C4-2B (cell line): ENCODE results near the gene PRKAR2B.

Source experiments
- H3K27ac ChIP-seq: fragments of 450-650 bp; 2 replicates; pipeline ENCODE4 v1.5.1; 2017
- ZFX ChIP-seq: fragments of 450-650 bp; IDR thresholded peaks from 2 replicates; pipeline ENCODE4 v1.6.1; 2017
- TF ChIP-seq, protein P1 (sequence below): fragments of 450-650 bp; conservative IDR thresholded peaks from 2 replicates; pipeline ENCODE4 v1.5.1; 2017; ENCODE audit warnings: mild to moderate bottlenecking

Gene PRKAR2B

DNA sequence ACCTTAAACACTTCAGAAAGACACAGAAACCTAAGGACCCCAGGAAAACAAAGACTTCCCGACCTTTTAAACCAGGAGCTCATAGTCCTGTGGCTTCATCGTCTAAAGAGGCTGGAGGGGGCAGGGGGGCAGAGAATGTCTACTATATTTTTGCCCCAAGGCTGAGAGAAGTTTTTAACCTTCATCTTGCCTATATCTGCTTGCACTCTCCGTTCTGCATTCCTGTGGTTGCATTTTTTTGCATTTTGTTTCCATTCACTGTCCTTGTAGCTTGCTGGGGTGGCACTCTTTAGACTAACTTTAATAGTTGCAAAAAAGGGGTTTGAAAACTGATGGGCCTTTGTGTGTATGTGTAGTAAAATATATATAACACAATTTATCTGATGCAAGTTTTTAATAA lies 23.7 kb downstream of the PRKAR2B start:
- no peak for TF ChIP-seq ZFX
- TF ChIP-seq, protein P1, sequence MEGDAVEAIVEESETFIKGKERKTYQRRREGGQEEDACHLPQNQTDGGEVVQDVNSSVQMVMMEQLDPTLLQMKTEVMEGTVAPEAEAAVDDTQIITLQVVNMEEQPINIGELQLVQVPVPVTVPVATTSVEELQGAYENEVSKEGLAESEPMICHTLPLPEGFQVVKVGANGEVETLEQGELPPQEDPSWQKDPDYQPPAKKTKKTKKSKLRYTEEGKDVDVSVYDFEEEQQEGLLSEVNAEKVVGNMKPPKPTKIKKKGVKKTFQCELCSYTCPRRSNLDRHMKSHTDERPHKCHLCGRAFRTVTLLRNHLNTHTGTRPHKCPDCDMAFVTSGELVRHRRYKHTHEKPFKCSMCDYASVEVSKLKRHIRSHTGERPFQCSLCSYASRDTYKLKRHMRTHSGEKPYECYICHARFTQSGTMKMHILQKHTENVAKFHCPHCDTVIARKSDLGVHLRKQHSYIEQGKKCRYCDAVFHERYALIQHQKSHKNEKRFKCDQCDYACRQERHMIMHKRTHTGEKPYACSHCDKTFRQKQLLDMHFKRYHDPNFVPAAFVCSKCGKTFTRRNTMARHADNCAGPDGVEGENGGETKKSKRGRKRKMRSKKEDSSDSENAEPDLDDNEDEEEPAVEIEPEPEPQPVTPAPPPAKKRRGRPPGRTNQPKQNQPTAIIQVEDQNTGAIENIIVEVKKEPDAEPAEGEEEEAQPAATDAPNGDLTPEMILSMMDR: no peak
- no peak overlapping the region for H3K27ac ChIP-seq

DNA sequence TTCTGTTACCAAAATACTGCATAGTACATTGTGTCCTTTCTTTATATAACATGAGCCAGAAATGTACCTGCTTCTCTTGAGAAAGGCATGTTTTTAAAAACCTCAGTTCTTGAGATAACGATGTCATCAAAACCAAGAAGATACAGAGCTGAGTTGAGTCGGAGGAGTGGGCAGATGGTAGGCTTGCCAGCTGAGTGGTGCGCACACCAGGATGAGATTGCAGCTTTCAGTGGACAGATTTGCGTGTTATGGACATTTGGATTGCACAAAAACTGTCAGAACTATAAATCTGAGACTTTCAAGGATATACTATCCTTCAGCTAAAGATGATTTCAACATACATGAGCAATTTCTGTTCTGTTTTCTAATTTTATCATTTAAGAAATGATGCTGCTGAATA lies 25.0 kb downstream of the PRKAR2B start:
- H3K27ac ChIP-seq: no peak overlapping the region
- TF ChIP-seq, protein P1: no peak
- no peak for TF ChIP-seq ZFX

DNA sequence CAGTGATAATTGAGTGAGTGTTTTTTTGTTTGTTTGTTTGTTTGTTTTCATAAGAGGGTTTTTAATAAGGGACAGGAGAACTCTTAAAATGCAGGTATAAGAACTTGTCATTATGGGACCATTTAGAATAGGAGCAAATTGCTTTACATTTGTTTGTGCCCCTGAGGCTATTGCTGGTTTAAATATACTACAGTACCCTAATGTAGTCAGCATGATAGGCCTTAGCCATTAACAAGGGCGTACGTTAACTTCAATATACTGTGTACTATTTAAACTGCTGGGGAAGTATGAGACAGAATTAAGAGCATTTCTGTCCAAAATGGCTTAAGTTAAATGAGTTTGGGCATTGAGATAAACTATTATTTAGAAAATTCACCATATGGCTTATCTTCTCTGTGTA lies 26.2 kb downstream of the PRKAR2B start:
- no peak for TF ChIP-seq ZFX
- TF ChIP-seq, protein P1: no peak
- no peak overlapping the region for H3K27ac ChIP-seq

DNA sequence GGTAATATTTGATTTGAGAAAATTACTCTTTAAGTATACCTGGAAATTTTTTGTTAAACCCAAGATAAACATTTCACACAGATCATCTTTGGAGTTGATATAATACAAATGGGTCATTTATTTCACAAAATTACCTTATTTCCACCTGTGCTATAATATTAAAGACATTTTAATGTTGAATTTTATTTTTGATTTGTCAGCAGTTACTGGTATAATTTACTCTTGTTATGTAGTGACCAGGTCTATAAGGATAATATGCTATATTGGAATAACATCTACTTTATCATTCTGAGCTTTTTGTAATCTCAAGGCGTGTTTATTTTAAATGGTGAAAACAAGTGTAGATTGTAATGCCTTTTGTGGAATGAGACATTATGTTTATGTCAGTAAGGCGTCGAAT lies 26.6 kb downstream of the PRKAR2B start:
- no peak for TF ChIP-seq ZFX
- TF ChIP-seq, protein P1: no peak
- no peak overlapping the region for H3K27ac ChIP-seq

DNA sequence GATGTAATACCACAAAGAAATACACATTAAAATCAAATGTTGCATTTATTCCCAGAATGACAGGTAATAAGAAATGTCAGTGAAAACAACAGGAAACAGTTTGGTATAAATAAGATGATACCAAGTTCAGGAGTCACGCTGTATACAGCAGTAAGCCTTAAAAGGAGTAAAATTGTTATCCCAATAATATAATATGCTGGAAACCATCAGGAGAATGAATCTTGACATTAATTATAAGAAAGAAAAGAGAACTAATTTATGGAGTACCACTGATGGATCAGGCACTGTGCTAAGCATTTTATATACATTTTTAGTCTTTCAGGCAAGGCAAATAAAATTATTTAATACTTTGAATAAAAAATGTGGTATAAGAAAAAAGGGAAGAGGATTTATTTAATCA lies 27.6 kb downstream of the PRKAR2B start:
- TF ChIP-seq, protein P1: no peak
- TF ChIP-seq ZFX: no peak
- H3K27ac ChIP-seq: no peak overlapping the region

DNA sequence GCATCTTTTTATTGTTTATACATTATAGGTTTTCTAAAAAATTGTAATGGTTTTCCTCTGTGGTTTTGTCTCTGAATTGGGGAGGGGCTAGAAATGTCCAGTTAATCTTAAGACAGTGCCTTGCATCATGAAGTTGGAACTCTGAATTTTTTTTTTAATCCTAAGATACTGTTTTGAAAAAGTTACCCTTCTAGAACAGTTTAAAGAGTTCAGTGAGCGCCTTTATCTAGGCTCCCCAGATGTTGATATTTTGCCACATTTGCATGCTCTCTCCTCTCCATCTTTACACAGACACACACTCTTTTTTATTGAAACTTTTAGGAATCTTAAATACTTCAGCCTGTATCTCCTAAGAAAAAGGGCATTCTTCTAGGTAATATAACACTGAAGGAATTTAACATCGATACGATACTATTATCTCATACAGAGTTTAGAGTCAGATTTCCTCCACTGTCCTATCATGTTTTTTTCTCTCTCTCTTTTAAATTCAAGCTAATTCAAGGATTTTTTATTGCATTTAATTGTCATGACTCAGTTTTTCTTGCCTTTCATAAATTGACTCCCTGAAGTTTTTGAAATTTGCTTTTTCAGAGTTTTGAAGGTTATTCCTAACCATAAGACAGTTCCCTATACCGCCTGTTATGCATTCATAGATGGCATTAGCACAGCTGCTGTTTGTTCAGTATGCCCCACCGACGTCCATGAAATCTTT lies 31.5 kb downstream of the PRKAR2B start:
- TF ChIP-seq, protein P1: no peak
- no peak for TF ChIP-seq ZFX
- H3K27ac ChIP-seq: no peak overlapping the region

DNA sequence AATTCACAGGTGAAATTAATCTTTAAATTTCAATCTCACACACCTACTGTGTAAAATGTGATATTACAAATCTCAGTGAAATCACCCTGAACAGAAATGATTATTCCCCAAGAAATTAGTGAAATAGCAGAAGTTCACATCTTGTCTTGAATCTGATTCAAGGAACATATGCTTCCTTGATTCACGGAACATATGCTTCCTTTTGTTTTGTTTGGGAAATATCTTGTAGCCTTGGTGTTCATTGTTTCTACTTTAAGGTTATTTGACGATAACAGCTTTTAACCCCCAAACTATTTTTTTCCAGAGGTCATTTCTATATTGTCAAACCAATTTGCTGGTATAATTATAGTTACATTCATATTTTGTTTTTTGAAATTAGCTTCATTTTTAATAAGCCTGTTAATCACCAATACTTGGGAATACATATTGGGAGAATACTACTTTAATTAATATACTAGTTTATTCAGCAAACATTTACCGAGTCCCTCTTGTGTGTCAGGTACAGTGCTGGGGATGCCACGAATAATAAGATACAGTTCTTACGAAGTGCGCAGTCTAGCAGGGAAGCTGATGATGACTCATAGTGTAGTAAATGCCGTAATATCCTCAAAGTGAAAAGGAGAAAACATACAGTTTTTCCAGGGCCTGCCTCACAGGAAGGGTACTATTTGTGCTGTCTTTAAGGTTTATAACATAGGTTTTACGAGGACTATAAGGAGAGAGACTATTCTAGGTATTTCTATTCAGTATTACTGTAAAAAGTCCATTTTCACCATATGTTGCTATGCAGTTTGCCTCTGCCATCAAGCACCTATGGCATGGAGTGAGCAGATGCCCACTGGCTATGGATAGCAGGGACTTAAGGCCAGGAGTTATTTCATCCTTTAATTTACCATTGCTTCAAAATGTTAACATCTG lies 32.5 kb downstream of the PRKAR2B start:
- TF ChIP-seq ZFX: no peak
- TF ChIP-seq, protein P1: no peak
- no peak overlapping the region for H3K27ac ChIP-seq
